Measurements from ENCODE around the gene PBX4. TPM values are rescaled to one million over a fixed set of nuclear protein-coding genes. Genes with fewer than 3 reads are reported as not detected.
A peak's percentile ranks its signal among the peaks of the same experiment; 100 is the strongest.

PBX4 gene
- total RNA-seq, 1 experiment from 2014 or later: 8.3 TPM

DNA sequence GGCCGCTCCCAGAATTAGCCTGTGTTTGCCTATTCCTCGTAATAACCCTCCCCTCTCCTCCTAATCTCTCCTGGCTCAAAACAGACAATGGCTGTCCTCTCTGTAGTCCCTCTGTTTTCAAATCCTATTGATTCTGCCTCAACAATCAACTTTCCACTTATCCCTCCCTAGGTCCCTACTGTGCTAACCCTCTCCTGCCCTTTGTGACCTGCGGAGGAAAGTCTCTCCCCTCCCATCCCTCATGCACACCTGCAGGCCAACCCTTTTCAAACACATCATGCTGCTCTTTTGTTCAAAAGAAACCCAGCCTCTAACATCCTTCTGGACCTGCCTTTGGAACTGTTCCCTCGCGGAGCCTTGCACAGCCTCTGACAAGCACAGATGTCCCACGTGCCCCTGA lies 43.1 kb downstream of the PBX4 start:
- TF ChIP-seq, protein P1, sequence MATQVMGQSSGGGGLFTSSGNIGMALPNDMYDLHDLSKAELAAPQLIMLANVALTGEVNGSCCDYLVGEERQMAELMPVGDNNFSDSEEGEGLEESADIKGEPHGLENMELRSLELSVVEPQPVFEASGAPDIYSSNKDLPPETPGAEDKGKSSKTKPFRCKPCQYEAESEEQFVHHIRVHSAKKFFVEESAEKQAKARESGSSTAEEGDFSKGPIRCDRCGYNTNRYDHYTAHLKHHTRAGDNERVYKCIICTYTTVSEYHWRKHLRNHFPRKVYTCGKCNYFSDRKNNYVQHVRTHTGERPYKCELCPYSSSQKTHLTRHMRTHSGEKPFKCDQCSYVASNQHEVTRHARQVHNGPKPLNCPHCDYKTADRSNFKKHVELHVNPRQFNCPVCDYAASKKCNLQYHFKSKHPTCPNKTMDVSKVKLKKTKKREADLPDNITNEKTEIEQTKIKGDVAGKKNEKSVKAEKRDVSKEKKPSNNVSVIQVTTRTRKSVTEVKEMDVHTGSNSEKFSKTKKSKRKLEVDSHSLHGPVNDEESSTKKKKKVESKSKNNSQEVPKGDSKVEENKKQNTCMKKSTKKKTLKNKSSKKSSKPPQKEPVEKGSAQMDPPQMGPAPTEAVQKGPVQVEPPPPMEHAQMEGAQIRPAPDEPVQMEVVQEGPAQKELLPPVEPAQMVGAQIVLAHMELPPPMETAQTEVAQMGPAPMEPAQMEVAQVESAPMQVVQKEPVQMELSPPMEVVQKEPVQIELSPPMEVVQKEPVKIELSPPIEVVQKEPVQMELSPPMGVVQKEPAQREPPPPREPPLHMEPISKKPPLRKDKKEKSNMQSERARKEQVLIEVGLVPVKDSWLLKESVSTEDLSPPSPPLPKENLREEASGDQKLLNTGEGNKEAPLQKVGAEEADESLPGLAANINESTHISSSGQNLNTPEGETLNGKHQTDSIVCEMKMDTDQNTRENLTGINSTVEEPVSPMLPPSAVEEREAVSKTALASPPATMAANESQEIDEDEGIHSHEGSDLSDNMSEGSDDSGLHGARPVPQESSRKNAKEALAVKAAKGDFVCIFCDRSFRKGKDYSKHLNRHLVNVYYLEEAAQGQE (IDR thresholded peaks at IDR 0.05; ENCODE audit: insufficient read depth in 1 of 2, low read depth in 2 of 2, low read length in 1 of 2): no peak
- TF ChIP-seq SIN3A (IDR thresholded peaks at IDR 0.05; ENCODE audit: borderline replicate concordance, insufficient read depth, low read depth, low read length) (no peak), POLR2AphosphoS5 (IDR thresholded peaks at IDR 0.05; ENCODE audit: low read depth, low read length) (no peak), TCF7L2 (IDR thresholded peaks at IDR 0.05; ENCODE audit: low read depth, low read length) (no peak)
- TF ChIP-seq, protein P2, sequence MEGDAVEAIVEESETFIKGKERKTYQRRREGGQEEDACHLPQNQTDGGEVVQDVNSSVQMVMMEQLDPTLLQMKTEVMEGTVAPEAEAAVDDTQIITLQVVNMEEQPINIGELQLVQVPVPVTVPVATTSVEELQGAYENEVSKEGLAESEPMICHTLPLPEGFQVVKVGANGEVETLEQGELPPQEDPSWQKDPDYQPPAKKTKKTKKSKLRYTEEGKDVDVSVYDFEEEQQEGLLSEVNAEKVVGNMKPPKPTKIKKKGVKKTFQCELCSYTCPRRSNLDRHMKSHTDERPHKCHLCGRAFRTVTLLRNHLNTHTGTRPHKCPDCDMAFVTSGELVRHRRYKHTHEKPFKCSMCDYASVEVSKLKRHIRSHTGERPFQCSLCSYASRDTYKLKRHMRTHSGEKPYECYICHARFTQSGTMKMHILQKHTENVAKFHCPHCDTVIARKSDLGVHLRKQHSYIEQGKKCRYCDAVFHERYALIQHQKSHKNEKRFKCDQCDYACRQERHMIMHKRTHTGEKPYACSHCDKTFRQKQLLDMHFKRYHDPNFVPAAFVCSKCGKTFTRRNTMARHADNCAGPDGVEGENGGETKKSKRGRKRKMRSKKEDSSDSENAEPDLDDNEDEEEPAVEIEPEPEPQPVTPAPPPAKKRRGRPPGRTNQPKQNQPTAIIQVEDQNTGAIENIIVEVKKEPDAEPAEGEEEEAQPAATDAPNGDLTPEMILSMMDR (IDR thresholded peaks at IDR 0.05): no peak
- intact Hi-C loops (cut with micrococcal nuclease; ENCODE audit: unreplicated experiment): no loop called here
- no peak for DNase-seq (ENCODE audit: low read depth, low spot score)
- Histone ChIP-seq H3K4me1 (ENCODE audit: control insufficient read depth, insufficient read depth, low read length) (no peaks in the 10 kb centered on the region), H3K27me3 (ENCODE audit: control insufficient read depth, insufficient read depth, low read length) (no peaks in the 10 kb centered on the region), H3K36me3 (ENCODE audit: control insufficient read depth, insufficient read depth, low read length) (no peaks in the 10 kb centered on the region), H3K27ac (ENCODE audit: low read length) (no peak overlapping the region), H3K9me3 (ENCODE audit: control insufficient read depth, insufficient read depth, low read depth, low read length) (no peaks in the 10 kb centered on the region), H3K4me3 (ENCODE audit: low read depth in 2 of 2, low read length in 2 of 2) (no peak overlapping the region)
- in situ Hi-C loops (cut with HindIII; ENCODE audit: low pct_unique_long_range_greater_than_20kb, low sequenced_read_pairs): no loop called here
- 0 out of 2 replicates have a peak, but pooled peaks have one; percentile 21 for ATAC-seq
- BruUV-seq (replicated peaks): no TSS peak
- ChIA-PET POLR2A (no interaction called here), CTCF (no interaction called here)

DNA sequence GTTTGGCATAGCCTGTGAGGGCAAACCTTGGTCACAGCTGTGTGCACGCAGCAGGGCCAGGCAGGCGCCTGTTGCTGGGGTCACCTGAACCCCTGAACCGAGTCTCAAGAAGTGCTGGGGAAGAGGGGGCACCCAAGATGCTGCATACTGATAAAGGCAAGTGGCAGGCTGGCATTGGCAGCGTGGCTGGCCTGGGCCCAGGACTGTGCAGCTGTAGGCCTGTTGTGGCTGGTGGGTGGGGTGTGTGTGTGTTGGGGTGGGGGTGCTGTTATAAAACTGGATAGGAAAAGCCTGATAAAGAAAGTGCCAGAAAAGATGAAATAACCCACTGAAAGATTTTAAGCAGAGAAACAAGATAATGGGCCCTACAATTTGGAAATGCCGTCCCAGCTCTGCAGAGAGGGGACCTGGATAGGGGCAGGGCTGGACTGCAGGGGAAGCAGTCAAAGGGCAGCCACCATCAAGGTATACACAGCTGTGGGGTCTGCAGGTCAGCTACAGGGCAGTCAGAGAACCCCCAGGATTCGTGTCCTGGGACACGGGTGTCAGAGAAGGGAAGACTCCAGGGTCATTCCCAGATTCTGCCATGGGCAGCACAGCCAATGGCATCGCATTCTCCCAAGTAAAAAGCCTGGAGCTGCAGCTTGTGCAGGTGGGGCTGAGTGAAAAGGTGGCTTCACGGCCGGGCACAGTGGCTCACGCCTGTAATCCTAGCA lies 47.3 kb downstream of the PBX4 start:
- no peaks in the 10 kb centered on the region for H3K27me3 ChIP-seq (ENCODE audit: control insufficient read depth, insufficient read depth, low read length)
- H3K4me3 ChIP-seq (ENCODE audit: low read depth in 2 of 2, low read length in 2 of 2): no peak overlapping the region
- intact Hi-C loops (cut with micrococcal nuclease; ENCODE audit: unreplicated experiment): no loop called here
- in situ Hi-C loops (cut with HindIII; ENCODE audit: low pct_unique_long_range_greater_than_20kb, low sequenced_read_pairs): no loop called here
- no peak for DNase-seq (ENCODE audit: low read depth, low spot score)
- TF ChIP-seq POLR2AphosphoS5 (IDR thresholded peaks at IDR 0.05; ENCODE audit: low read depth, low read length): no peak
- no peak for TF ChIP-seq SIN3A (IDR thresholded peaks at IDR 0.05; ENCODE audit: borderline replicate concordance, insufficient read depth, low read depth, low read length)
- TF ChIP-seq, protein P1 (IDR thresholded peaks at IDR 0.05; ENCODE audit: insufficient read depth in 1 of 2, low read depth in 2 of 2, low read length in 1 of 2): no peak
- TF ChIP-seq, protein P2 (IDR thresholded peaks at IDR 0.05): no peak
- no peak for TF ChIP-seq TCF7L2 (IDR thresholded peaks at IDR 0.05; ENCODE audit: low read depth, low read length)
- H3K36me3 ChIP-seq (ENCODE audit: control insufficient read depth, insufficient read depth, low read length): no peaks in the 10 kb centered on the region
- CTCF ChIA-PET: no interaction called here
- H3K27ac ChIP-seq (ENCODE audit: low read length): no peak overlapping the region
- no peaks in the 10 kb centered on the region for H3K9me3 ChIP-seq (ENCODE audit: control insufficient read depth, insufficient read depth, low read depth, low read length)
- BruUV-seq (replicated peaks): no TSS peak
- POLR2A ChIA-PET: interaction anchor here (0.6 kb wide), 1 partner anchor 16 kb away, joined by 3 read pairs; no protein-coding TSS in a partner anchor
- no peak for ATAC-seq
- H3K4me1 ChIP-seq (ENCODE audit: control insufficient read depth, insufficient read depth, low read length): no peaks in the 10 kb centered on the region

All from Panc1 (cell line).